ENCODE data around the gene MT1A. TPM values are rescaled to one million over a fixed set of nuclear protein-coding genes. Genes with fewer than 3 reads are reported as not detected.

The MT1A gene
- total RNA-seq, 4 donors from 2014 or later, result 3.7 to 23.3 (median 11.2) TPM

DNA sequence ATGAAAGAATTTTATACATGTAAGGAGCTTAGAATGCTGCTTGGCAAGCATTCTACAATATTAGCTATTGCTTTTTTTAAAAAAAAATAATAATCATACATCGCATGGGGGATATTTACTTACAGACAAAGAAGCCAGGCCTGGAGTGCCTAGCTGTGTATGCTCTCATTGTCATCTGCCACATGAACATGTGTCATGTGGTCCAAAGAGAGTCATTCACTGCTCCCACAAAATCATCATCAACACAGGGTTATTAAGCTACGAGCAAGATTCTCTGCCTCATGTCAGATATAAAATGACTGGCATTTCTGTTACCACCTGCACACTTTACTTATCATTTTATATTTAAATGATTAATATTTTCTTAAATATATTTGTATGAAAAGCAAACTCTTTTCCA is 14.8 kb upstream of the MT1A start:
- intact Hi-C loops (cut with DNase I; ENCODE audit: low total_unique reads), result no loop called here
- TF ChIP-seq, protein P1, sequence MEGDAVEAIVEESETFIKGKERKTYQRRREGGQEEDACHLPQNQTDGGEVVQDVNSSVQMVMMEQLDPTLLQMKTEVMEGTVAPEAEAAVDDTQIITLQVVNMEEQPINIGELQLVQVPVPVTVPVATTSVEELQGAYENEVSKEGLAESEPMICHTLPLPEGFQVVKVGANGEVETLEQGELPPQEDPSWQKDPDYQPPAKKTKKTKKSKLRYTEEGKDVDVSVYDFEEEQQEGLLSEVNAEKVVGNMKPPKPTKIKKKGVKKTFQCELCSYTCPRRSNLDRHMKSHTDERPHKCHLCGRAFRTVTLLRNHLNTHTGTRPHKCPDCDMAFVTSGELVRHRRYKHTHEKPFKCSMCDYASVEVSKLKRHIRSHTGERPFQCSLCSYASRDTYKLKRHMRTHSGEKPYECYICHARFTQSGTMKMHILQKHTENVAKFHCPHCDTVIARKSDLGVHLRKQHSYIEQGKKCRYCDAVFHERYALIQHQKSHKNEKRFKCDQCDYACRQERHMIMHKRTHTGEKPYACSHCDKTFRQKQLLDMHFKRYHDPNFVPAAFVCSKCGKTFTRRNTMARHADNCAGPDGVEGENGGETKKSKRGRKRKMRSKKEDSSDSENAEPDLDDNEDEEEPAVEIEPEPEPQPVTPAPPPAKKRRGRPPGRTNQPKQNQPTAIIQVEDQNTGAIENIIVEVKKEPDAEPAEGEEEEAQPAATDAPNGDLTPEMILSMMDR (IDR thresholded peaks at IDR 0.05), result no peak
- TF ChIP-seq POLR2A (IDR thresholded peaks at IDR 0.05), result no peak
- H3K4me3 ChIP-seq (ENCODE audit: low read depth, poor library complexity, severe bottlenecking), result no peak overlapping the region
- DNase-seq (ENCODE audit: low spot score in 2 of 2), result no peak
- 91 to 93% methylated on average over 2 of the region's 2 CpGs for WGBS, 2 donors

DNA sequence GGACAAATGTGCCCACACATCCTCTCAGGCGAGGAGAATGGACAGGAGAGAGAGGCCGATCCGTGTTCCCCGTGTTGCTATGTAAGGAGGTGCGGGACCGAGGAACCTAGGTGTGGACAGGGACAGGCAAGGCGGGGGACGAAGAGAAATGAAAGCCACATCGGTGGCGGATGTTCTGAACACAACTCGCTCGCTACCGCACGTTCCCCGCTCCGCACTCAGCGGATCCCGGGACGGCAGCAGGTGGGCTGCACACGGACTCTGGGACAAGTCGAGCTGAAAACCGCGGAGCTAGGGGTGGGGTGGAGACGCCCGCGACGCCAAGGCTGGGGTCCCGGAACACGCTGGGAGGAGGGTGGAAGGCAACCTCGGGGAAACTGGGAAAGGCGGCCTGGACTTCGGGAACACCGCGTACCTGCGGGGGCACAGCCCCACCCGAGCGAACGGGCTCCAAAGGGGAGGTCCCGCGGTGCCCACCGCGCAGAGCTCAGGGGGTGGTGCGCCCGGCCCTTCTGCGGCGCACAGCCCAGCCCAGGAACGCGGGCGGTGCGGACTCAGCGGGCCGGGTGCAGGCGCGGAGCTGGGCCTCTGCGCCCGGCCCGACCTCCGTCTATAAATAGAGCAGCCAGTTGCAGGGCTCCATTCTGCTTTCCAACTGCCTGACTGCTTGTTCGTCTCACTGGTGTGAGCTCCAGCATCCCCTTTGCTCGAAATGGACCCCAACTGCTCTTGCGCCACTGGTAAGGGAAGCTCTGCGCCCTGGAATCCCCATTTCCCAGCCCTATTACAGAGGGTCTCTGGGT is 13.1 kb upstream of the MT1A start, which contains the start of gene MT1E:
TSS of gene MT1E (plus strand) at position 642 of the 803 bp plus-strand sequence. CDS start at position 713, 71 bp downstream.
- DNase-seq (ENCODE audit: low spot score in 2 of 2), result peak; percentile 66 to 96
- TF ChIP-seq, protein P1 (IDR thresholded peaks at IDR 0.05), result no peak
- TF ChIP-seq POLR2A (IDR thresholded peaks at IDR 0.05), result peak in 1 of 2 donors; percentile 42
- WGBS, 2 donors, result 2 to 3% methylated on average over 46 to 52 of the region's 62 CpGs
- intact Hi-C loops (cut with DNase I; ENCODE audit: low total_unique reads), result no loop called here
- peak within 1 kb of the TSS; percentile 39 for H3K4me3 ChIP-seq (ENCODE audit: low read depth, poor library complexity, severe bottlenecking)

DNA sequence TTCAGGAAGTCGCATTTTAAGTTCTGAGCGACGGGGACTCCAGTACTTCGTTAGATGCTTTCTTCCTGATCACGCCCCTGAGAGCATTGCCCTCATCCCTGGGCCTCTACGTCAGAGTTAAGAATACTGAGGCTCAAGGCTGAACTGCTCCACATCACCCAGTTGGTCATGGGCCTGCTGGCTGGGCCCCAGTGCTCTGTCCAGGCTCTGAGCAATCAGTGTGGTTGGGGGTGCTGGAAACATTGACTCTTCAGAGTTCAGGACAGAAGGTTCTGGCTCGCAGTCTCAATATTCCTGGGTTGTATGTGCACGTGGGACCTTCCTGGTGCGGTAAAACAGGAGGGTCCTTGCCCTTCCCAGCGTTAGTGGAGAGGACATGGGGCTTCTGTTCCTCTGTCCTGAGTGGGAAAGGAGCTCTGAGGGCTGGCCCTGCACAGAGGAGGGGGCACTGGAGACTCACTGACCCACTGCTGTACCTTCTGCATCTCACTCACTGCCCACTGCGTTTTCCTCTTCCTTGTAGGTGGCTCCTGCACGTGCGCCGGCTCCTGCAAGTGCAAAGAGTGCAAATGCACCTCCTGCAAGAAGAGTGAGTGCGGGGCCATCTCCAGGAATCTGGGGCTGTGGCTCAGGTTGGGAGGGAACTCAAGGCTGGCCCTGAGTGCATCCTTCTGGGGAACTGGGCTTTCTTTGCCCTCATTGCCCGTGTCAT is 12.4 kb upstream of the MT1A start:
- intact Hi-C loops (cut with DNase I; ENCODE audit: low total_unique reads), result no loop called here
- no peak for TF ChIP-seq POLR2A (IDR thresholded peaks at IDR 0.05)
- TF ChIP-seq, protein P1 (IDR thresholded peaks at IDR 0.05), result no peak
- 13 to 20% methylated on average over 16 of the region's 16 CpGs for WGBS, 2 donors
- DNase-seq (ENCODE audit: low spot score in 2 of 2), result peak; percentile 47 to 91
- H3K4me3 ChIP-seq (ENCODE audit: low read depth, poor library complexity, severe bottlenecking), result peak overlapping the region; percentile 39

DNA sequence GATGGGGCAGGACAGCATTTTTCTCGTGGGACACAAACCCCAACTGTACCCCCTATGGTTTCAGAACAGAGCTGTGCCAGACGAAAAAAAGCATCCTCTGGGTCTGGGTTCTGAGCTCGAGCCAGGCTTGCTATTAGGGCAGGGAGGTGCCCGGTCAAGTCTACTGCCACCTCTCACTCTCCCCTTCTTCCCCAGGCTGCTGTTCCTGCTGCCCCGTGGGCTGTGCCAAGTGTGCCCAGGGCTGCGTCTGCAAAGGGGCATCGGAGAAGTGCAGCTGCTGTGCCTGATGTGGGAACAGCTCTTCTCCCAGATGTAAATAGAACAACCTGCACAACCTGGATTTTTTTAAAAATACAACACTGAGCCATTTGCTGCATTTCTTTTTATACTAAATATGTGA is 11.8 kb upstream of the MT1A start:
- TF ChIP-seq POLR2A (IDR thresholded peaks at IDR 0.05), result no peak
- TF ChIP-seq, protein P1 (IDR thresholded peaks at IDR 0.05), result no peak
- no peak for DNase-seq (ENCODE audit: low spot score in 2 of 2)
- intact Hi-C loops (cut with DNase I; ENCODE audit: low total_unique reads), result no loop called here
- 16 to 18% methylated on average over 7 of the region's 7 CpGs for WGBS, 2 donors
- peak overlapping the region; percentile 39 for H3K4me3 ChIP-seq (ENCODE audit: low read depth, poor library complexity, severe bottlenecking)

DNA sequence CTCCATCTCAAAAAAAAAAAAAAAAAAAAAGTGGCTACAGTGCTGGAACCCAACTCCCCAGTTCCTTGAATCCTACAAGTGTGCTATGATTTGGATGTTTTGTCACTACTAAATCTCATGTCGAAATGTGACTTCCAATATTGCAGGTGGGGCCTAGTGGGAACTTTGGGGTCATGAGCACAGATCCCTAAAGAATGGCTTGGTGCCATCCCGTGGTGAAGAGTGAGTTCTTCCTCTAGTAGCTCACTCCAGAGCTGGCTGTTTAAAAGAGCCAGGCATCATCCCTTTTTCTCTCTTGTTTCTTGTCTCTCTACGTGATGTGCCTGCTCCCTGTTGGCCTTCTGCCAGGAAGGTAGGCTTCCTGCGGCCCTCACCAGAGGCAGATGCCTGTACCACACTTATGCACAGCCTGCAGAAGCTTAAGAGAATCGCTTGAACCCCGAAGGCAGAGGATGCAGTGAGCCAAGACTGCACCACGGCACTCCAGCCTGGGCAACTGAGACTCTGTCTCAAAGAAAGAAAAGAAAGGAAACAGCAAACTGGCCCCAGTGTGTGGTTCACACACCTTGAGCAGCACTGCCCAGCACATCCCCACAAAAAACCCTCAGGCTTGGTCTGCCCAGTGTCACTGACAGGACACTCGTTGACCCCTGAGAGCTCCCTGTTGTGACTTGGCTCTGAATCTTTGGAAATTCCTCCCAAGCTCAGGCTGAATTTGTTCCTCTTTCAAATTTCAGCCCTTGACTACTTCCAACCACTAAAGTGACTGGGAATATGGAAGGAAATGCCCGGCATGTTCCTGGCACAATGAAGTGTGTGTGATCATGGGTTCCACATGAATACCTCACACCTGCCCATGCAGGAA is 9.7 kb upstream of the MT1A start:
- intact Hi-C loops (cut with DNase I; ENCODE audit: low total_unique reads), result no loop called here
- DNase-seq (ENCODE audit: low spot score in 2 of 2), result no peak
- no peak overlapping the region for H3K4me3 ChIP-seq (ENCODE audit: low read depth, poor library complexity, severe bottlenecking)
- WGBS, 2 donors, result 50 to 51% methylated on average over 9 of the region's 9 CpGs
- TF ChIP-seq POLR2A (IDR thresholded peaks at IDR 0.05), result no peak
- TF ChIP-seq, protein P1 (IDR thresholded peaks at IDR 0.05), result no peak
